ENCODE results near the gene IRF2BP1. TPM values are rescaled to one million over a fixed set of nuclear protein-coding genes. Genes with fewer than 3 reads are reported as not detected.

IRF2BP1 gene
- total RNA-seq, result 19.5 TPM

- ATAC-seq (peak; percentile 49), DNase-seq (ENCODE audit: low spot score) (peak; percentile 93)
Observed at GRCh38 chr19:45885556-45886426, at the start of gene IRF2BP1. Gene IRF2BP1, minus strand, starts transcription at chr19:45886141. Its CDS starts 367 bp downstream, at chr19:45885774.

DNA sequence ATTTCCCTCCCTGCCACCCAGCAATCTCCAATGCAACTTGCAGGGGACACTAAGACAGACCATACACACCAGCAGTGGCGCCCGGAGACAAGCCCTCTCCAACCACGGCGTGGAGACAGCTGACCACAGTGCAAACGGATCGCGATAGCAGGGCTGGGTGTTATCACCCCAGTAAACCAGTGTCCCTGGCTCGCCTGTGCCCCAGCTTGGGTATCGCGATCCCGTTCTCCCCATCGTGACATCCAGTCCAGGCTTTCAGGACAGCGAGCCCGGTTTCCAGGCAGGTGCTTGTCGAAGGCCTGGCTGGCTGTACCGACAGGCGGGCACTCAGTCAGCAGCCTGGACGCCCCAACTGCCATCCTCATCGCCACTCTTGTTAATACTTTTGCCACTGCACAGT is 49.3 kb upstream of the IRF2BP1 start:
- no peak for DNase-seq (ENCODE audit: low spot score)
- ATAC-seq, result no peak

- DNase-seq (ENCODE audit: low spot score), result no peak
- no peak for ATAC-seq
Observed at GRCh38 chr19:45934551-45935230, 48.8 kb upstream of the IRF2BP1 start.

DNA sequence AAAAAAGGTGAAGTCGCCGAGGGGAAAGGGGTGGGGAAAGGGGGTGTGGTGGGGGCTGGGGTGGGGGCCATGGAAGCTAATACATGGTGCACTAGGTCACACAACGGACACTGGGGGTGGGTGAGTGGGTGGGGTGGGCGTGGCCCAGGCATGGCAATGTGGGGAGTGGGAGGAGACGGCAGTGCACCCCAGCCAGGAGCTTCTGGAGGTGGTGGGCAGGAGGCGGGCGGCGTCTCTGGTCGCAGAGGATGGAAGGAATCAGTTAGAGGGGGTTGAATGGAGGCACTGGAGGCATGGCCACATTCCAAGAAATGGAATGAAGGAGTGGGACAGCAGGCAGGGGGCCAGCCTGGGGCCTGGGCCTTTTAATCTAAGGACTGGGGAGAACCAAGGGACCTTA is 47.8 kb upstream of the IRF2BP1 start:
- DNase-seq (ENCODE audit: low spot score) (no peak), ATAC-seq (no peak)

GRCh38 chr19:45931055-45931454 is 45.1 kb upstream of the IRF2BP1 start:
- DNase-seq (ENCODE audit: low spot score) (no peak), ATAC-seq (no peak)

DNA sequence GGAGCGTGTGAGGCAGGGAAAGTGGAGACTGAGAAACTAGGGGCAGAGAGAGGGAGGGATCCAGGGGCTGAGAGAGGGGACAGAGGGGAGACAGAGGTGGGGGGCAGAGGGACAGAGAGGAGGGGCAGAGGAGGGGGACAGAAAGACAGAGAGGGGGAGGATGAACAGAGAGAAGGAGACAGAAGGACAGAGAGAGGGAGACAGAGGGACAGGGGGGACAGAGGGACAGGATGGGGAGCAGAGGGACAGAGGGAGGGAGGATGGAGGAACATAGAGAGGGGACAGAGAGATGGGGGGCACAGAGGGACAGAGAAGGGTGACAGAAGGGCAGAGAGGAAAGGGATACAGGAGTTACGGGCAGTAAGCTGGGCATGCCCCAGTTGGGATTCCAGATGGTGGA is 43.3 kb upstream of the IRF2BP1 start:
- DNase-seq (ENCODE audit: low spot score) (no peak), ATAC-seq (no peak)

DNA sequence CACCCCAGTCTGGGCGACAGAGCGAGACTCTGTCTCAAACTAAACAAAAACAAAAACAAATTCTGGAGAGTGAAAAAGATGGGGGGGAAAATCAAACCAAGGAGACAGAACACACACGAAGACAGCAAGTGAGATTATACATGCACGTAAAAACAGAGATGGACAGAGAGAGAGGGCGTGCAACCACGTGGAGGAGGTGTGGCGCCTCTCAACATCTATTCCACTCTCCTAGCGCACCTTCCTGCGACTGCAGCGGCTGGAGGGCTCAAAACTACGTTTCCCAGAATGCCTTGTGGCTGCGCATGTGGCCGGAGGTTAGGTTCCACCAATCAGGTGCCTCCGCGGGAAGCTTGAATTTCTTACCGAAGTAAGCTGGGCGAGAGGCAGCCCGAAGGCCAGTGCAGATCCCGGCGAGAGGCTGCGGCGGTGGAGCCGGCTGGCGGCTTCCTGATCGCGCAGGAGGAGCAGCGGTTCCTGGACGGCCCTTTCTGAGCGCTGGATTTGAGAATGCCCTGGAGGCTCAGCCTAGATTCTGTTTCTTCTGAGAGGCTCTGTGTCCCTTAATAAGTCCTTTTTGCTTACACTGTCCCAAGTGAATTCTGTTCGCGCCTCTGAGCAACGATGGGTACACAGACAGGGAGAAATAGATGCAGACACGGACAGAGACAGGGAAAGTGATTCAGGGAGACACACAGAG is 41.8 kb upstream of the IRF2BP1 start:
- ATAC-seq (peak; percentile 99), DNase-seq (ENCODE audit: low spot score) (peak; percentile 91)

GRCh38 chr19:45924891-45925447 is 39.0 kb upstream of the IRF2BP1 start:
- no peak for ATAC-seq
- DNase-seq (ENCODE audit: low spot score), result no peak

GRCh38 chr19:45922281-45922680 is 36.3 kb upstream of the IRF2BP1 start:
- DNase-seq (ENCODE audit: low spot score) (no peak), ATAC-seq (no peak)

GRCh38 chr19:45920458-45920857 is 34.5 kb upstream of the IRF2BP1 start:
- DNase-seq (ENCODE audit: low spot score) (no peak), ATAC-seq (no peak)

DNA sequence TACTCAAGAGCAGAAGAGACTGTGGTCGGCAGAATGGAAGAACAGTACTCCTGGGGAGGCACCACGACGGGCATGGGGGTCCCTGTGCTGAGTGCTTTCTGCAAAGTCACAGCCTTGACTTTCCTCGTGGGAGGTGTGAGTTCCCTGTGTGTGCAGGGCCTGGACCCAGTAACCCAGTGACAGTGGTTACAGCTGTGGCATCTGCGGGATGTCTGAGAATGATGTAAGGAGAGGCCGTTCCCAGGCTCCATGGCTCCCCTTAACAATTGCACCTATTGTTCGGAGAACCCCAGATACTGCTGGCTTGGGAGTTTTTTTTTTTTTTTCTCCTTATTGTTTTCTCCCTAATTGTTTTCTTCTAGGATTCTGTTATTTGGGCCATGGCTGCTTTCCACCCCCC is 33.7 kb upstream of the IRF2BP1 start:
- ATAC-seq (no peak), DNase-seq (ENCODE audit: low spot score) (no peak)

GRCh38 chr19:45918721-45919120 is 32.8 kb upstream of the IRF2BP1 start:
- no peak for ATAC-seq
- no peak for DNase-seq (ENCODE audit: low spot score)

DNA sequence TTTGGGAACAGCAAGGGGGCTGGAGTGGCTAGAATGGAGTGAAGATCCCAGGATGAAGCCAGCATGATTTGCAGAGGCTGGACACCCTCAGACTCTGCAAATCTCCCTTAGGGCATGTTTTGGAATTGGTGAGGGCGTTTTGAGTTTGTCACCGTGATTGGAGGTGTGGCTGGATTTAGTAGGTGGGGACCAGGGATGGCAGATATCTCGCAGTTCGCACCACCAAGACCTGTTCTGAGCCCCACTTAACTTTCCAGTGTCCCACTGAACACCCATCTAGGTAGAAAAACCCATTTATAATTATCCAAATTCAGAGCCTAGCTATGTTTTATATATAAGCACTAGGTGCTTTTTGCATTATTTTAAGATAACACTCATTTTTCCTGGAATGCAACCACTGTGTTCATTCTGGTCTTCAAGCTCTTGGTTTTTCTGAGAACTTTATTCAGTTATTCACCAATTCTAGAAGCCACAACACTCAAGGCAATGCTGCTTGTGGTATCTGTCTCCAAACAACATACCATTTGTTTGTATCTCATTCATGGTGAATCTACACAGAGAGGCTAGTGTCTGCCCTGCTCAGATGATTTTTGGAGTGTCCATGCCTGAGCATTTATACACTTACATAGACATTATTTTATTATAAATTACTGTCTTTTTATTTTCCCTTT is 31.6 kb upstream of the IRF2BP1 start:
- no peak for DNase-seq (ENCODE audit: low spot score)
- no peak for ATAC-seq

- no peak for ATAC-seq
Observed at GRCh38 chr19:45913874-45914830, 28.2 kb upstream of the IRF2BP1 start, which contains the start of gene NANOS2. Gene NANOS2, minus strand, starts transcription at chr19:45914778. Its CDS starts 85 bp downstream, at chr19:45914693.

GRCh38 chr19:45911291-45911690 is 25.4 kb upstream of the IRF2BP1 start:
- DNase-seq (ENCODE audit: low spot score) (no peak), ATAC-seq (peak; percentile 15)

More at GRCh38 chr19:45913874-45914830, 28.2 kb upstream of the IRF2BP1 start, which contains the start of gene NANOS2:
- DNase-seq (ENCODE audit: low spot score), result no peak

- DNase-seq (ENCODE audit: low spot score) (no peak), ATAC-seq (no peak)
Observed at GRCh38 chr19:45908956-45909355, 23.0 kb upstream of the IRF2BP1 start.

DNA sequence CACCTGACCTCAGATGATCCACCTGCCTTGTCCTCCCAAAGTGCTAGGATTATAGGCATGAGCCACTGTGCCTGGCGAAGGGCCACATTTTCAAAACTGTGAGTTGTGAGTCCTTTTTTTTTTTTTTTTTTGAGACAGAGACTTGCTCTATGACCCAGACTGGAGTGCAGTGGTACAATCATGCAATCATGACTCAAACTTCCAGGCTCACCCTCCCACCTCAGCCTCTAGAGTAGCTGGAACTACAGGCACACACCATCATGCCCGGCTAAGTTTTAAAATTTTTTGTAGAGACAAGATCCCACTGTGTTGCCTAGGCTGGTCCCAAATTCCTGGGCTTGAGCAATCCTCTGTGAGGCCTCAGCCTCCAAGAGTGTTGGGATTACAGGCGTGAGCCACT is 20.3 kb upstream of the IRF2BP1 start:
- ATAC-seq (no peak), DNase-seq (ENCODE audit: low spot score) (no peak)

- no peak for DNase-seq (ENCODE audit: low spot score)
- no peak for ATAC-seq
Observed at GRCh38 chr19:45905011-45905410, 19.1 kb upstream of the IRF2BP1 start.

Measured in left lobe of liver (tissue), 2 donors.